ENCODE data around the gene TIMP3. TPM values are rescaled to one million over a fixed set of nuclear protein-coding genes. Genes with fewer than 3 reads are reported as not detected.
A peak's percentile ranks its signal among the peaks of the same experiment; 100 is the strongest.

TIMP3 gene
- total and polyA plus RNA-seq, 11 donors = 112 to 629 (median 152) TPM

DNA sequence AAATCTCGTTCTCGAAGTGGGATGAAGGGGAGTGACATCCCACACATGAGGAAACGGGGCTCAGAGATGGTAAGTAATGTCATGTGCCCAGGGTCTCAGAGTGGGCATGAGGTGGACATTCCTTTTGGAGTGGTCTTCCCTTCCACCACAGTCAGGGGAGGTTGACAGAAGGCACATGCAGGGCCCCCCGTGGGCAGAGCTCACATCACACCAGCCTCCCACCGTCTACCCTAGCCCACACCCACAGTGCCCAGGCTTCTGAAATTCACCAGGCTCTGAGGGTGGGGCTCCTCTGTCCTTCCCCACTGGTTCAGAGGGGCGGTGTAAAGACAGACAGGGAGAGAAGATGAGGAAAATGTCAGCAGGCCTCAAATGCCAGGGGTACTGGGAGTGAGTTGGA lies 41.1 kb upstream of the TIMP3 start:
- WGBS, 4 donors = 81 to 89% (median 82%) methylated on average over 6 of the region's 6 CpGs
- H3K36me3 ChIP-seq = no peaks in the 10 kb centered on the region
- no peak for DNase-seq
- peak in 1 of 4 donors; percentile 5 for ATAC-seq
- peak overlapping the region; percentile 32 to 84 (median 70) for H3K27ac ChIP-seq
- peaks cover 5 to 51% (median 34%) of the 10 kb centered on the region in 12 donors for H3K4me1 ChIP-seq
- no peak overlapping the region for H3K4me3 ChIP-seq
- H3K9me3 ChIP-seq = no peaks in the 10 kb centered on the region
- intact Hi-C loops (cut with DNase I) = loop anchor here in 4 of 10 donors (5.0 to 10.0 kb wide), 7 partner anchors 37 to 226 kb away; no protein-coding TSS in a partner anchor
- peaks cover 0 to 3% (median 0%) of the 10 kb centered on the region in 9 donors for H3K27me3 ChIP-seq
- no peak for TF ChIP-seq POLR2A (IDR thresholded peaks at IDR 0.05)
- TF ChIP-seq, protein P1, sequence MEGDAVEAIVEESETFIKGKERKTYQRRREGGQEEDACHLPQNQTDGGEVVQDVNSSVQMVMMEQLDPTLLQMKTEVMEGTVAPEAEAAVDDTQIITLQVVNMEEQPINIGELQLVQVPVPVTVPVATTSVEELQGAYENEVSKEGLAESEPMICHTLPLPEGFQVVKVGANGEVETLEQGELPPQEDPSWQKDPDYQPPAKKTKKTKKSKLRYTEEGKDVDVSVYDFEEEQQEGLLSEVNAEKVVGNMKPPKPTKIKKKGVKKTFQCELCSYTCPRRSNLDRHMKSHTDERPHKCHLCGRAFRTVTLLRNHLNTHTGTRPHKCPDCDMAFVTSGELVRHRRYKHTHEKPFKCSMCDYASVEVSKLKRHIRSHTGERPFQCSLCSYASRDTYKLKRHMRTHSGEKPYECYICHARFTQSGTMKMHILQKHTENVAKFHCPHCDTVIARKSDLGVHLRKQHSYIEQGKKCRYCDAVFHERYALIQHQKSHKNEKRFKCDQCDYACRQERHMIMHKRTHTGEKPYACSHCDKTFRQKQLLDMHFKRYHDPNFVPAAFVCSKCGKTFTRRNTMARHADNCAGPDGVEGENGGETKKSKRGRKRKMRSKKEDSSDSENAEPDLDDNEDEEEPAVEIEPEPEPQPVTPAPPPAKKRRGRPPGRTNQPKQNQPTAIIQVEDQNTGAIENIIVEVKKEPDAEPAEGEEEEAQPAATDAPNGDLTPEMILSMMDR (IDR thresholded peaks at IDR 0.05) = no peak

DNA sequence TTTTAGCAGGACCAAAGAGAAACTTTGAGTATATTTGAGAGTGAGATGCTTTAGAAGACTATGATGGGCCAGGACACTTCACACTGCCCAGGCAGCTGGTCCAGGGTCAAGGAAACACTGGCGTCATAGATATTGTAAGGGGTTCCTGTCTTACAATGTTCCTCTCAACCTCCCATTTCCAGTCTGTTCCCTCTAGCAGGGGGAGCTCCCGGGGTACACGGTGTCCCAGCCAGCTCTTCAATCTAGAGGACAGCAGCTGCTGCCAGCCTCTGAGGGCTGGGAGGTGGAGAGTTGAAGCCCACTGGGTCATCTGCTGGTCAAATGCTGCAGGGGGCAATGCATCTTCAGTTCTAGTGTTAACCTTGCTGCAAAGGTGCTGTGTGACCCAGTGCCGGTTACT lies 40.7 kb upstream of the TIMP3 start:
- no peaks in the 10 kb centered on the region for H3K9me3 ChIP-seq
- intact Hi-C loops (cut with DNase I) = loop anchor here in 4 of 10 donors (5.0 to 10.0 kb wide), 7 partner anchors 36 to 226 kb away; no protein-coding TSS in a partner anchor
- peaks cover 5 to 53% (median 36%) of the 10 kb centered on the region in 12 donors for H3K4me1 ChIP-seq
- H3K36me3 ChIP-seq = no peaks in the 10 kb centered on the region
- 42 to 69% (median 58%) methylated on average over 4 of the region's 4 CpGs for WGBS, 4 donors
- ATAC-seq = peak; percentile 67 to 81 (median 77)
- peak in 3 of 5 donors; percentile 45 to 72 (median 72) for DNase-seq
- no peak overlapping the region for H3K4me3 ChIP-seq
- H3K27ac ChIP-seq = peak overlapping the region; percentile 55 to 84 (median 70)
- peaks cover 0 to 3% (median 0%) of the 10 kb centered on the region in 9 donors for H3K27me3 ChIP-seq
- TF ChIP-seq, protein P1 (IDR thresholded peaks at IDR 0.05) = no peak
- no peak for TF ChIP-seq POLR2A (IDR thresholded peaks at IDR 0.05)

DNA sequence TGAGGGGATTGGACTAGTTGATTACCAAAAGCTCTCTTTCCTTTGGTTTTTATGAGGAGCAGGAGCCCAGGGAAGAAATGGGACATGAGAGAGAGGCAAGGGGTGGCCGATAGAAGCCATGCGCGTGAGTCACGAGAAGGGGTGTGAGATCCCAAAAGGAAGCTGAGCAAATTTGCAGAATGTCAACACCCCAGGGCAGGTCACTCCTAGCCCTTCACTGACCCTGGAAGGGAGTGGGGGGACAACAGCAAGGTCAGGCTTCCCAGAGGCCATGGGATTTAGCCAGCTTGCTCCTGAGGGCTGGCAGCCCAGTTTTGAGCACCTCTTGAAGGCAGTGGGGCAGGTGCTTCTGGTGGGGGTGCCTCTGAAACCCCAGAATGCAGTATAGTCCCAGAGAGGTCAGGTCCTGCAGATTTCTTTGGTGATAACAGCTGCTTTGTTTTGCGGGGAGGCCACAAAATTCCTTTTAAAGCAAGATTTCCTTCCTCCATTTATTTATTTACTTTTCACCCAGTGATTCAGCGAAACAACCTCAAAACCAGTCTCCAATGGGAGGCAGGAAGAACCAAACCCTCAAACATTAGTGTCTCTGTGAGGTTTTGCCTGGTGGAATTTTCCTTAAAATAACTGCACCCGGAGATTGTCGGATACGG lies 40.1 kb upstream of the TIMP3 start:
- intact Hi-C loops (cut with DNase I) = loop anchor here in 4 of 10 donors (5.0 to 10.0 kb wide), 7 partner anchors 36 to 227 kb away; no protein-coding TSS in a partner anchor

More for the DNA sequence above, 40.1 kb upstream of the TIMP3 start:
- Histone ChIP-seq H3K27me3 (peaks cover 0 to 3% (median 0%) of the 10 kb centered on the region in 9 donors), H3K4me3 (no peak overlapping the region), H3K4me1 (peaks cover 5 to 53% (median 36%) of the 10 kb centered on the region in 12 donors), H3K9me3 (peaks cover 0 to 2% (median 0%) of the 10 kb centered on the region in 12 donors), H3K36me3 (no peaks in the 10 kb centered on the region), H3K27ac (peak overlapping the region; percentile 51 to 84 (median 70))
- 59 to 67% (median 61%) methylated on average over 9 of the region's 9 CpGs for WGBS, 4 donors
- peak in 2 of 5 donors; percentile 22 to 63 for DNase-seq
- peak in 3 of 4 donors; percentile 29 to 53 (median 46) for ATAC-seq
- TF ChIP-seq POLR2A (IDR thresholded peaks at IDR 0.05) = no peak
- TF ChIP-seq, protein P1 (IDR thresholded peaks at IDR 0.05) = no peak

All from heart left ventricle (tissue), 16 donors.